K562 (cell line): ENCODE measurements around the gene MAPK8IP1. TPM values are rescaled to one million over a fixed set of nuclear protein-coding genes. Genes with fewer than 3 reads are reported as not detected.

Source experiments
- BRCA1 ChIP-seq, 2 experiments: fragments of 450-650 bp in 1 of 2; sonication (generic) in 1 of 2; formaldehyde crosslinking in 1 of 2; IDR thresholded peaks; 2 replicates each; pipeline versions ENCODE4 v1.5.0 to v1.6.1; 2017 to 2020; ENCODE audit warnings: mild to moderate bottlenecking in 1 of 2, missing genetic modification reagents in 1 of 2
- CHD2 ChIP-seq: IDR thresholded peaks from 2 replicates; pipeline ENCODE4 v1.6.1; 2011; ENCODE audit warnings: low read depth, low read length
- DNMT1 ChIP-seq: fragments of 450-650 bp; IDR thresholded peaks from 2 replicates; pipeline ENCODE4 v1.6.1; 2016; ENCODE audit warnings: antibody characterized with exemption, mild to moderate bottlenecking
- FOXA3 ChIP-seq, 2 experiments: fragments of 450-650 bp in 1 of 2; sonication (generic) in 1 of 2; formaldehyde crosslinking; IDR thresholded peaks in 1 of 2; conservative IDR thresholded peaks in 1 of 2; 2 replicates each; pipeline versions ENCODE4 v1.4.0 to v1.8.0; 2020 to 2022; ENCODE audit warnings: mild to moderate bottlenecking in 2 of 2, missing genetic modification reagents in 1 of 2
- GATAD2A ChIP-seq: fragments of 450-650 bp; IDR thresholded peaks from 2 replicates; pipeline ENCODE4 v1.6.1; 2017
- PRPF4 ChIP-seq: fragments of 200-400 bp; formaldehyde crosslinking; IDR thresholded peaks from one replicate; pipeline ENCODE4 v1.6.1; 2017; ENCODE audit warnings: low read length, low read depth, mild to moderate bottlenecking; ENCODE audit not compliant: insufficient read depth, poor library complexity, severe bottlenecking
- RB1 ChIP-seq: fragments of 450-650 bp; IDR thresholded peaks from 2 replicates; pipeline ENCODE4 v1.6.1; 2017; ENCODE audit warnings: low read depth, mild to moderate bottlenecking
- U2AF2 ChIP-seq: fragments of 200-400 bp; formaldehyde crosslinking; optimal IDR thresholded peaks from 2 replicates; pipeline ENCODE3; 2017; ENCODE audit warnings: low read depth, mild to moderate bottlenecking, low read length
- ZFP30 ChIP-seq: fragments of 250-450 bp; sonication (Bioruptor Pico); IDR thresholded peaks from 2 replicates; pipeline ENCODE4 v1.8.0; 2022; ENCODE audit warnings: moderate library complexity, mild to moderate bottlenecking, inconsistent platforms, borderline replicate concordance
- ZNF175 ChIP-seq: fragments of 200-800 bp; sonication (Bioruptor generic); IDR thresholded peaks from 2 replicates; pipeline ENCODE4 v1.6.1; 2016; ENCODE audit warnings: low read depth, mild to moderate bottlenecking, missing genetic modification characterization, missing compliant biosample characterization
- ZNF197 ChIP-seq: fragments of 200-800 bp; sonication (Bioruptor generic); IDR thresholded peaks from 2 replicates; pipeline ENCODE4 v1.6.1; 2016; ENCODE audit warnings: low read depth, missing genetic modification characterization, missing compliant biosample characterization
- ZNF445 ChIP-seq: fragments of 250-450 bp; sonication (Bioruptor Pico); IDR thresholded peaks from 2 replicates; pipeline ENCODE4 v1.4.0; 2020; ENCODE audit warnings: low read depth, mild to moderate bottlenecking, moderate library complexity
- polyA plus RNA-seq, 8 experiments: library from polyadenylated mRNA; depleted of rRNA in 4 of 8; stranded (reverse) in 5 of 8; unstranded in 3 of 8; fragments of >200 nt; fragmentation: Nextera tagmentation in 2 of 8; fragmentation: Illumina TruSeq in 1 of 8; extraction: Ambion mirVana in 2 of 8; extraction: Trizol in 1 of 8; gene quantifications; 2 replicates each; pipeline versions ENCODE4 v1.2.1 to v1.2.3, GENCODE V29; 2011 to 2014; ENCODE audit warnings: inconsistent platforms in 1 of 8, missing spikeins in 1 of 8
- total RNA-seq, 7 experiments: library from RNA; depleted of rRNA in 6 of 7; stranded (reverse); fragments of >200 nt in 6 of 7; fragmentation: Illumina TruSeq in 2 of 7; extraction: Trizol in 2 of 7; gene quantifications; 2 replicates each; pipeline versions ENCODE4 v1.2.1 to v1.2.3, GENCODE V29; 2011 to 2021; ENCODE audit warnings: low replicate concordance in 1 of 7
- TF ChIP-seq, protein P1 (sequence below): fragments of 250-450 bp; sonication (Bioruptor Pico); IDR thresholded peaks from 2 replicates; pipeline ENCODE4 v1.9.0; 2021; ENCODE audit warnings: mild to moderate bottlenecking, inconsistent platforms
- TF ChIP-seq, protein P2 (sequence below): fragments of 450-650 bp; IDR thresholded peaks from 2 replicates; pipeline ENCODE4 v1.6.1; 2016; ENCODE audit warnings: mild to moderate bottlenecking, moderate library complexity

The MAPK8IP1 gene
- total and polyA plus RNA-seq, 9 of the 15 experiments (the other 6 are each of a cell fraction or from before 2014, with no cell fraction given), result 0.13 to 6.9 (median 2.5) TPM

DNA sequence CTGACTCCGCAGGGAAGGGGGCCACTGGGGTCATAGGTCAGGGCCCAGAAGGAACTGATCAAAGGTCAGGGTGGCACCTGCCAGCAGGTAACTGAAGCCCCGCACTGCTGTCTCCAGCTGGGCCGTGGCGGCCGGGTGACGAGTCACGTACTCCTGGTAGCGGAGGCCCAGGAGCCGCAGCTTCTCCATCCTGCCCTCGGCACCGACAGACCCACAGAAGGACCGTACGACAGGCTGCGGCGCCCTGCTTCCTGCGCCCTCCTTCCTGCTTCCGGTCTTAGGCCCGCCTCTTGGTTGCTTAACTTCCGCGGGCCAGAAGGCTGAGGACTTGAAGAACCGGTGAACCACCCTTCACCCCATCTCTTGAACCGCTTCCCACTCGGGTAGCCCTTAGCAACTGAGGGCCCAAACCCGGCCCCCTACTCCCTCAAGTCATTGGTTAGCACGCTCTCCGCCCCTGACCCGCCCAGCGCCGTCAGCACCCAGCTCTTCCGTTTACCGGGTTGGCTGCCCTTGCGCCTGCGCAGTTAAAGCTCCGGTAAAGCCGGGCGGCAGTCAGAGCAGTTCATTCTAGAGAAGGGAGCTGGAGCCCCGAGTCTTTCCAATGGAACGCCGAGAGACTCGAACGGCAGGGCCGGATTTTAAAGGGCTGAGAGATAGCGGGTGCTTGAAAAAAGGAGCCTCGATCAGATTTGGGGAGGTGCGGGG lies 32.3 kb downstream of the MAPK8IP1 start, which contains the start of gene PEX16 (continued):
- TF ChIP-seq, protein P1, sequence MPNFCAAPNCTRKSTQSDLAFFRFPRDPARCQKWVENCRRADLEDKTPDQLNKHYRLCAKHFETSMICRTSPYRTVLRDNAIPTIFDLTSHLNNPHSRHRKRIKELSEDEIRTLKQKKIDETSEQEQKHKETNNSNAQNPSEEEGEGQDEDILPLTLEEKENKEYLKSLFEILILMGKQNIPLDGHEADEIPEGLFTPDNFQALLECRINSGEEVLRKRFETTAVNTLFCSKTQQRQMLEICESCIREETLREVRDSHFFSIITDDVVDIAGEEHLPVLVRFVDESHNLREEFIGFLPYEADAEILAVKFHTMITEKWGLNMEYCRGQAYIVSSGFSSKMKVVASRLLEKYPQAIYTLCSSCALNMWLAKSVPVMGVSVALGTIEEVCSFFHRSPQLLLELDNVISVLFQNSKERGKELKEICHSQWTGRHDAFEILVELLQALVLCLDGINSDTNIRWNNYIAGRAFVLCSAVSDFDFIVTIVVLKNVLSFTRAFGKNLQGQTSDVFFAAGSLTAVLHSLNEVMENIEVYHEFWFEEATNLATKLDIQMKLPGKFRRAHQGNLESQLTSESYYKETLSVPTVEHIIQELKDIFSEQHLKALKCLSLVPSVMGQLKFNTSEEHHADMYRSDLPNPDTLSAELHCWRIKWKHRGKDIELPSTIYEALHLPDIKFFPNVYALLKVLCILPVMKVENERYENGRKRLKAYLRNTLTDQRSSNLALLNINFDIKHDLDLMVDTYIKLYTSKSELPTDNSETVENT, result no peak
- TF ChIP-seq U2AF2 (no peak), GATAD2A (no peak), ZNF197 (no peak), DNMT1 (no peak), BRCA1 (IDR thresholded peaks at IDR 0.05) (no peak), BRCA1 (CRISPR knock-in tag; IDR thresholded peaks at IDR 0.05) (no peak), ZFP30 (no peak), RB1 (no peak; the same call in 1 of the 2 replicates), PRPF4 (no peak), CHD2 (no peak), ZNF445 (no peak), ZNF175 (CRISPR knock-in tag) (peak; percentile 78; the same call in 1 of the 2 replicates), FOXA3 (CRISPR knock-in tag; conservative IDR thresholded peaks at IDR 0.05 in 1 of 2, IDR thresholded peaks at IDR 0.05 in 1 of 2) (no peak)
- TF ChIP-seq, protein P2, sequence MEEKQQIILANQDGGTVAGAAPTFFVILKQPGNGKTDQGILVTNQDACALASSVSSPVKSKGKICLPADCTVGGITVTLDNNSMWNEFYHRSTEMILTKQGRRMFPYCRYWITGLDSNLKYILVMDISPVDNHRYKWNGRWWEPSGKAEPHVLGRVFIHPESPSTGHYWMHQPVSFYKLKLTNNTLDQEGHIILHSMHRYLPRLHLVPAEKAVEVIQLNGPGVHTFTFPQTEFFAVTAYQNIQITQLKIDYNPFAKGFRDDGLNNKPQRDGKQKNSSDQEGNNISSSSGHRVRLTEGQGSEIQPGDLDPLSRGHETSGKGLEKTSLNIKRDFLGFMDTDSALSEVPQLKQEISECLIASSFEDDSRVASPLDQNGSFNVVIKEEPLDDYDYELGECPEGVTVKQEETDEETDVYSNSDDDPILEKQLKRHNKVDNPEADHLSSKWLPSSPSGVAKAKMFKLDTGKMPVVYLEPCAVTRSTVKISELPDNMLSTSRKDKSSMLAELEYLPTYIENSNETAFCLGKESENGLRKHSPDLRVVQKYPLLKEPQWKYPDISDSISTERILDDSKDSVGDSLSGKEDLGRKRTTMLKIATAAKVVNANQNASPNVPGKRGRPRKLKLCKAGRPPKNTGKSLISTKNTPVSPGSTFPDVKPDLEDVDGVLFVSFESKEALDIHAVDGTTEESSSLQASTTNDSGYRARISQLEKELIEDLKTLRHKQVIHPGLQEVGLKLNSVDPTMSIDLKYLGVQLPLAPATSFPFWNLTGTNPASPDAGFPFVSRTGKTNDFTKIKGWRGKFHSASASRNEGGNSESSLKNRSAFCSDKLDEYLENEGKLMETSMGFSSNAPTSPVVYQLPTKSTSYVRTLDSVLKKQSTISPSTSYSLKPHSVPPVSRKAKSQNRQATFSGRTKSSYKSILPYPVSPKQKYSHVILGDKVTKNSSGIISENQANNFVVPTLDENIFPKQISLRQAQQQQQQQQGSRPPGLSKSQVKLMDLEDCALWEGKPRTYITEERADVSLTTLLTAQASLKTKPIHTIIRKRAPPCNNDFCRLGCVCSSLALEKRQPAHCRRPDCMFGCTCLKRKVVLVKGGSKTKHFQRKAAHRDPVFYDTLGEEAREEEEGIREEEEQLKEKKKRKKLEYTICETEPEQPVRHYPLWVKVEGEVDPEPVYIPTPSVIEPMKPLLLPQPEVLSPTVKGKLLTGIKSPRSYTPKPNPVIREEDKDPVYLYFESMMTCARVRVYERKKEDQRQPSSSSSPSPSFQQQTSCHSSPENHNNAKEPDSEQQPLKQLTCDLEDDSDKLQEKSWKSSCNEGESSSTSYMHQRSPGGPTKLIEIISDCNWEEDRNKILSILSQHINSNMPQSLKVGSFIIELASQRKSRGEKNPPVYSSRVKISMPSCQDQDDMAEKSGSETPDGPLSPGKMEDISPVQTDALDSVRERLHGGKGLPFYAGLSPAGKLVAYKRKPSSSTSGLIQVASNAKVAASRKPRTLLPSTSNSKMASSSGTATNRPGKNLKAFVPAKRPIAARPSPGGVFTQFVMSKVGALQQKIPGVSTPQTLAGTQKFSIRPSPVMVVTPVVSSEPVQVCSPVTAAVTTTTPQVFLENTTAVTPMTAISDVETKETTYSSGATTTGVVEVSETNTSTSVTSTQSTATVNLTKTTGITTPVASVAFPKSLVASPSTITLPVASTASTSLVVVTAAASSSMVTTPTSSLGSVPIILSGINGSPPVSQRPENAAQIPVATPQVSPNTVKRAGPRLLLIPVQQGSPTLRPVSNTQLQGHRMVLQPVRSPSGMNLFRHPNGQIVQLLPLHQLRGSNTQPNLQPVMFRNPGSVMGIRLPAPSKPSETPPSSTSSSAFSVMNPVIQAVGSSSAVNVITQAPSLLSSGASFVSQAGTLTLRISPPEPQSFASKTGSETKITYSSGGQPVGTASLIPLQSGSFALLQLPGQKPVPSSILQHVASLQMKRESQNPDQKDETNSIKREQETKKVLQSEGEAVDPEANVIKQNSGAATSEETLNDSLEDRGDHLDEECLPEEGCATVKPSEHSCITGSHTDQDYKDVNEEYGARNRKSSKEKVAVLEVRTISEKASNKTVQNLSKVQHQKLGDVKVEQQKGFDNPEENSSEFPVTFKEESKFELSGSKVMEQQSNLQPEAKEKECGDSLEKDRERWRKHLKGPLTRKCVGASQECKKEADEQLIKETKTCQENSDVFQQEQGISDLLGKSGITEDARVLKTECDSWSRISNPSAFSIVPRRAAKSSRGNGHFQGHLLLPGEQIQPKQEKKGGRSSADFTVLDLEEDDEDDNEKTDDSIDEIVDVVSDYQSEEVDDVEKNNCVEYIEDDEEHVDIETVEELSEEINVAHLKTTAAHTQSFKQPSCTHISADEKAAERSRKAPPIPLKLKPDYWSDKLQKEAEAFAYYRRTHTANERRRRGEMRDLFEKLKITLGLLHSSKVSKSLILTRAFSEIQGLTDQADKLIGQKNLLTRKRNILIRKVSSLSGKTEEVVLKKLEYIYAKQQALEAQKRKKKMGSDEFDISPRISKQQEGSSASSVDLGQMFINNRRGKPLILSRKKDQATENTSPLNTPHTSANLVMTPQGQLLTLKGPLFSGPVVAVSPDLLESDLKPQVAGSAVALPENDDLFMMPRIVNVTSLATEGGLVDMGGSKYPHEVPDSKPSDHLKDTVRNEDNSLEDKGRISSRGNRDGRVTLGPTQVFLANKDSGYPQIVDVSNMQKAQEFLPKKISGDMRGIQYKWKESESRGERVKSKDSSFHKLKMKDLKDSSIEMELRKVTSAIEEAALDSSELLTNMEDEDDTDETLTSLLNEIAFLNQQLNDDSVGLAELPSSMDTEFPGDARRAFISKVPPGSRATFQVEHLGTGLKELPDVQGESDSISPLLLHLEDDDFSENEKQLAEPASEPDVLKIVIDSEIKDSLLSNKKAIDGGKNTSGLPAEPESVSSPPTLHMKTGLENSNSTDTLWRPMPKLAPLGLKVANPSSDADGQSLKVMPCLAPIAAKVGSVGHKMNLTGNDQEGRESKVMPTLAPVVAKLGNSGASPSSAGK, result no peak
